Epithelial cell of proximal tubule (primary cell): Measurements from ENCODE around the gene NFIC. TPM values are rescaled to one million over a fixed set of nuclear protein-coding genes. Genes with fewer than 3 reads are reported as not detected.
"Not testable (repeated sequence)": the region's sequence is repeated elsewhere in the genome, so short reads cannot be mapped to it uniquely, and the experiment has no call there.

Source experiments
- DNase-seq: peaks from one replicate; pipeline ENCODE4 v3.0.0-alpha.2; 2011; ENCODE audit warnings: low read depth
- H3K4me3 ChIP-seq: 2 replicates; pipeline ENCODE4 v1.5.1; 2011; ENCODE audit warnings: low read depth, mild to moderate bottlenecking, low read length
- total RNA-seq: library from RNA; depleted of rRNA; stranded (reverse); fragments of >200 nt; gene quantifications from 2 replicates; pipeline ENCODE4 v1.2.3, GENCODE V29; 2015
- TF ChIP-seq, protein P1 (sequence below): conservative IDR thresholded peaks from 2 replicates; pipeline ENCODE4 v1.5.1; 2012; ENCODE audit warnings: low read depth, mild to moderate bottlenecking, low read length

NFIC gene
- total RNA-seq, 1 donor from 2014 or later: 16.8 TPM

- DNase-seq: no peak
- TF ChIP-seq, protein P1, sequence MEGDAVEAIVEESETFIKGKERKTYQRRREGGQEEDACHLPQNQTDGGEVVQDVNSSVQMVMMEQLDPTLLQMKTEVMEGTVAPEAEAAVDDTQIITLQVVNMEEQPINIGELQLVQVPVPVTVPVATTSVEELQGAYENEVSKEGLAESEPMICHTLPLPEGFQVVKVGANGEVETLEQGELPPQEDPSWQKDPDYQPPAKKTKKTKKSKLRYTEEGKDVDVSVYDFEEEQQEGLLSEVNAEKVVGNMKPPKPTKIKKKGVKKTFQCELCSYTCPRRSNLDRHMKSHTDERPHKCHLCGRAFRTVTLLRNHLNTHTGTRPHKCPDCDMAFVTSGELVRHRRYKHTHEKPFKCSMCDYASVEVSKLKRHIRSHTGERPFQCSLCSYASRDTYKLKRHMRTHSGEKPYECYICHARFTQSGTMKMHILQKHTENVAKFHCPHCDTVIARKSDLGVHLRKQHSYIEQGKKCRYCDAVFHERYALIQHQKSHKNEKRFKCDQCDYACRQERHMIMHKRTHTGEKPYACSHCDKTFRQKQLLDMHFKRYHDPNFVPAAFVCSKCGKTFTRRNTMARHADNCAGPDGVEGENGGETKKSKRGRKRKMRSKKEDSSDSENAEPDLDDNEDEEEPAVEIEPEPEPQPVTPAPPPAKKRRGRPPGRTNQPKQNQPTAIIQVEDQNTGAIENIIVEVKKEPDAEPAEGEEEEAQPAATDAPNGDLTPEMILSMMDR: no peak
- H3K4me3 ChIP-seq: peak overlapping the region; percentile 6
Measured at GRCh38 chr19:3387645-3388589, 21.5 kb downstream of the NFIC start.

GRCh38 chr19:3389446-3389778 is 23.0 kb downstream of the NFIC start:
- no peak for DNase-seq
- TF ChIP-seq, protein P1: no peak
- H3K4me3 ChIP-seq: no peak overlapping the region

DNA sequence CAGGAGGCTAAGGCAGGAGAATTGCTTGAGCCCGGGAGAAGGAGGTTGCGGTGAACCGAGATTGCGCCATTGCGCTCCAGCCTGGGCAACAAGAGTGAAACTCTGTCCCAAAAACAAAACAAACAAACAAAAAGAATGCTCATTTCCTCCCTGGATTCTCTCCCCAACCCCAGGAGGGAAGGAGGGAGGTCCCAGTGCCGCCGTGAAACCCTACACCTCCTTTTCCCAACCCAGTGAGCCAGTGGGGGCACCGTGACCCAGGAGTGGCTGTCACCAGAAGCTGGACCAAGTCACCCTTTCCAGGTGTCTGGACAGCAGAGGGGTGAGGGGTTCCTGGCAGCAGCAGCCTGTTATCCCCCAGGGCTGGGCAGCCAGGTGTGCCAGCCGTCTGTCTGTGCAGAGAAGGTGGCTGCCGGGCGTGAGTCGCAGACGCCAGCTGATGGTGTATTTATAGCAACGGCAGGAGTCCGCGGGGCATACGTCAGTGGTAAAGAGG is 23.5 kb downstream of the NFIC start:
- no peak for DNase-seq
- TF ChIP-seq, protein P1: no peak
- H3K4me3 ChIP-seq: no peak overlapping the region

DNA sequence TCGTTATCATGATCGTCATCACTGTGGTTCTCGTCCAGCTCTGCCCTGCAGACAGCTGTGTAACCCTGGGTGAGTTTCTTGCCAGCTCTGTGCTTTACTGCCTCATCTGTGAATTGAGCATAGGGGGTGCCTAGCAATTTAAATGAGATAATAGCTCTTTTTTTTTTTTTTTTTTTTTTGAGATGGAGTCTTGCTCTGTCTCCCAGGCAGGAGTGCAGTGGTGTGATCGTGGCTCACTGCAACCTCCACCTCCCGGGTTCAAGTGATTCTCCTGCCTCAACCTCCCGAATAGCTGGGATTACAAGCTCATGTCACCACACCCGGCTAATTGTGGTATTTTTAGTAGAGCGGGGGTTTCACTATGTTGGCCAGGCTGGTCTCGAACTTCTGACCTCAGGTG is 25.5 kb downstream of the NFIC start:
- not testable (repeated sequence) for DNase-seq, H3K4me3 ChIP-seq

DNA sequence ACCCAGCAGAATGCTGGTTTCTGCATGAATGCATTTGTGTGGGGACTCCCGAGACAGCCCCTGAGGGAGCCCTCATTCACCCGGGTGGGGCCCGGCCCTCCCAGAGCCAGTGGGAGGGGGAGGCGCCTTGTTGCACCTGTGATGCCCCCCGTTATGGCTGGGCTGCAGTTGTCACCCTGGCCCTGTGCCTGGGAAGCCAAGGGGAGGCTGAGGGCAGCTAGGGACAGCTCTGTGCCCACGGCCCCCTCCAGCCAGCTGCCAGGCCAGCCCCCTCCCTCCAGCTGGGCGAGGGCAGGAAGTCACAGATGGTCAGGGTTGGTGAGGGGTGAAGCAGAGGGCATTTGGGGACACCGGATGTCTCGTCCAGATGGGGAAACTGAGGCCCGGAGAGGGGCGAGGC is 26.1 kb downstream of the NFIC start:
- DNase-seq: no peak
- no peak overlapping the region for H3K4me3 ChIP-seq
- TF ChIP-seq, protein P1: no peak

- TF ChIP-seq, protein P1: no peak
- DNase-seq: no peak
- no peak overlapping the region for H3K4me3 ChIP-seq
Measured at GRCh38 chr19:3396881-3397265, 30.5 kb downstream of the NFIC start.

DNA sequence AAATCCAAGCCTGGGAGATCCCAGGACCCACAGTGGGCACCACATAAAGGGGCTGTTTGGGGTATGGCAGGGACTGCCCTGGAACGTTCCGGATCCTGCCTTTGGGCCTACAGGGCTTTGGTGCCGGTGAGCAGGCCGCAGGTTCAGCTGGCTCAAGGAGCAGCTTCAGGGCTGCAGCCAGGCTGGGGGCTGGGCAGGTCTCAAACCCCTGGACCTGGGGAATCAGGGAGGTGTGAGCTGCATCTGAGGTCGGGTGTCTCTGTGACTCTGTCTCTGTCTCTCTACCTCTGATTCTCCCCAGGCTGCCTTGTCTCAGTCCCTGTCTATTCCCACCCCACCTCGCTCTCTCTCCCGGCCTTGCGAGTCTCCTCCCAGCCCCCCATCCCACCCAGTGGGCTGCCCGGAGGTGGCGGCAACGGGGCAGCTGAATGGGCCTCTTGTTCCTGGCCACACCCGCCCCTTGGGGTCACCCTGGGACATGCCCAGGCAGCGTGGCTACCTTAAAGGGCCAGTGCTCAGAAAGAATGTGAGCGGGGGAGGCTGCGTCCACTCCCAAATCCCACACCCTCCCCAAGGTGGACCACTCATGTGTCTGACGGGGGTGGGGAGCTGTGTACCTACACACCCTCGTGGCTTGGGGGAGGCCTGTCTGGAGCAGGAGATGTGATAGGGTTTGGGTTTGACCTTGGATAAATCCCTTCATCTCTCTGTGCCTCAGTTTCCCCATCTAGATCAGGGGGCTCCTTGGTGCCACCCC is 31.1 kb downstream of the NFIC start:
- H3K4me3 ChIP-seq: no peak overlapping the region
- no peak for DNase-seq
- TF ChIP-seq, protein P1: no peak
